ENCODE results near the gene BCAS1. TPM values are rescaled to one million over a fixed set of nuclear protein-coding genes. Genes with fewer than 3 reads are reported as not detected.

BCAS1 gene
- total RNA-seq, 1 experiment from 2014 or later: 1.2 TPM

- CTCF ChIA-PET: interaction anchor here (0.6 to 5.7 kb wide), 6 partner anchors 97 to 145 kb away, joined by 3 to 84 read pairs (median 4); no protein-coding TSS in a partner anchor
- Mint-ChIP-seq H3K9me3 (ENCODE audit: unreplicated experiment) (no peaks in the 10 kb centered on the region), H3K36me3 (ENCODE audit: insufficient read depth, unreplicated experiment) (no peaks in the 10 kb centered on the region), H3K27ac (ENCODE audit: unreplicated experiment) (no peak overlapping the region), H3K4me1 (ENCODE audit: low read depth, unreplicated experiment) (peaks cover 6% of the 10 kb centered on the region), H3K27me3 (ENCODE audit: insufficient read depth, unreplicated experiment) (no peaks in the 10 kb centered on the region), H3K4me3 (ENCODE audit: unreplicated experiment) (no peak overlapping the region)
- H3K4me1 ChIP-seq: no peaks in the 10 kb centered on the region
- DNase-seq: no peak
- no peaks in the 10 kb centered on the region for H3K9me3 ChIP-seq
- intact Hi-C loops (cut with micrococcal nuclease; ENCODE audit: unreplicated experiment): loop anchor here (10.0 kb wide), 1 partner anchor 427 kb away; no protein-coding TSS in a partner anchor
- H3K36me3 ChIP-seq (ENCODE audit: control insufficient read depth, insufficient read depth, low read length): no peaks in the 10 kb centered on the region
- POLR2A ChIA-PET: no interaction called here
- H3K4me3 ChIP-seq (ENCODE audit: low read depth, low read length): no peak overlapping the region
- BruUV-seq (replicated peaks): no TSS peak
- TF ChIP-seq CTCF (IDR thresholded peaks at IDR 0.05; ENCODE audit: insufficient read depth in 1 of 2, low read depth in 1 of 2, low read length in 1 of 2, severe bottlenecking in 1 of 2, unreplicated experiment in 1 of 2): no peak
- no peaks in the 10 kb centered on the region for H3K27me3 ChIP-seq (replicated peaks; ENCODE audit: control insufficient read depth, insufficient read depth, low read length)
Measured at GRCh38 chr20:54098047-54098446, 27.7 kb upstream of the BCAS1 start.

GRCh38 chr20:54097236-54097529 lies 26.8 kb upstream of the BCAS1 start:
- Histone ChIP-seq H3K4me1 (no peaks in the 10 kb centered on the region), H3K9me3 (no peaks in the 10 kb centered on the region), H3K27me3 (replicated peaks; ENCODE audit: control insufficient read depth, insufficient read depth, low read length) (no peaks in the 10 kb centered on the region), H3K36me3 (ENCODE audit: control insufficient read depth, insufficient read depth, low read length) (no peaks in the 10 kb centered on the region), H3K4me3 (ENCODE audit: low read depth, low read length) (no peak overlapping the region)
- POLR2A ChIA-PET: interaction anchor here (1.0 kb wide), 1 partner anchor 111 kb away, joined by 3 read pairs; no protein-coding TSS in a partner anchor
- Mint-ChIP-seq H3K4me3 (ENCODE audit: unreplicated experiment) (no peak overlapping the region), H3K27me3 (ENCODE audit: insufficient read depth, unreplicated experiment) (no peaks in the 10 kb centered on the region), H3K36me3 (ENCODE audit: insufficient read depth, unreplicated experiment) (no peaks in the 10 kb centered on the region), H3K9me3 (ENCODE audit: unreplicated experiment) (no peaks in the 10 kb centered on the region), H3K4me1 (ENCODE audit: low read depth, unreplicated experiment) (peaks cover 6% of the 10 kb centered on the region), H3K27ac (ENCODE audit: unreplicated experiment) (no peak overlapping the region)
- TF ChIP-seq CTCF (IDR thresholded peaks at IDR 0.05; ENCODE audit: insufficient read depth in 1 of 2, low read depth in 1 of 2, low read length in 1 of 2, severe bottlenecking in 1 of 2, unreplicated experiment in 1 of 2): no peak
- intact Hi-C loops (cut with micrococcal nuclease; ENCODE audit: unreplicated experiment): loop anchor here (2.0 to 10.0 kb wide), 2 partner anchors 36 to 428 kb away; no protein-coding TSS in a partner anchor
- no peak for DNase-seq
- CTCF ChIA-PET: interaction anchor here (0.6 to 5.7 kb wide), 10 partner anchors 12 to 127 kb away, joined by 3 to 84 read pairs (median 4); partner anchors contain the start of gene PFDN4
- no TSS peak for BruUV-seq (replicated peaks)

DNA sequence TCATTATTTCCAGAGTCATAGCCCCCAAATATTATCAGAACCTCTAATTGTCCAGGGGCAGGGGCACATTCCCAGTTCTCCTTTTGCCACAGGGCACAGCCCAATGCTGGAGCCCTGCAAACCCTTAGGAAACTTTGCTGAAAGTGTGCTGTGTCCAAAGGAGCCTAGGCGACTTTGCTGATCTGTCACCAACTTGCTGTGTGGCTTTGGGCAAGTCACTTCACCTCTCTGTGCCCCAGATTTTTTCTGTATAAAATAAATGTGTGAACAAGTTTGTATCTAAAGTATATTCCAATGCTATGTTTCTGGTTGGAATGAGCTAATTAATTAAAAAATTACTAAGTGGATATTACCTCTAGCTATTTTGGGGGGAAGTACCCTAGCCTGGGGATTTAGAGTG lies 25.4 kb upstream of the BCAS1 start:
- Mint-ChIP-seq H3K36me3 (ENCODE audit: insufficient read depth, unreplicated experiment) (no peaks in the 10 kb centered on the region), H3K9me3 (ENCODE audit: unreplicated experiment) (no peaks in the 10 kb centered on the region), H3K27me3 (ENCODE audit: insufficient read depth, unreplicated experiment) (no peaks in the 10 kb centered on the region), H3K27ac (ENCODE audit: unreplicated experiment) (no peak overlapping the region), H3K4me3 (ENCODE audit: unreplicated experiment) (no peak overlapping the region), H3K4me1 (ENCODE audit: low read depth, unreplicated experiment) (peaks cover 6% of the 10 kb centered on the region)
- CTCF ChIA-PET: interaction anchor here (1.9 to 5.7 kb wide), 2 partner anchors 104 to 112 kb away, joined by 17 to 84 read pairs; partner anchors contain the start of gene PFDN4
- no peaks in the 10 kb centered on the region for H3K27me3 ChIP-seq (replicated peaks; ENCODE audit: control insufficient read depth, insufficient read depth, low read length)
- intact Hi-C loops (cut with micrococcal nuclease; ENCODE audit: unreplicated experiment): loop anchor here (1.0 to 10.0 kb wide), 4 partner anchors 37 to 553 kb away; no protein-coding TSS in a partner anchor
- no peak for TF ChIP-seq CTCF (IDR thresholded peaks at IDR 0.05; ENCODE audit: insufficient read depth in 1 of 2, low read depth in 1 of 2, low read length in 1 of 2, severe bottlenecking in 1 of 2, unreplicated experiment in 1 of 2)
- H3K4me1 ChIP-seq: no peaks in the 10 kb centered on the region
- no peaks in the 10 kb centered on the region for H3K9me3 ChIP-seq
- BruUV-seq (replicated peaks): no TSS peak
- no peaks in the 10 kb centered on the region for H3K36me3 ChIP-seq (ENCODE audit: control insufficient read depth, insufficient read depth, low read length)
- POLR2A ChIA-PET: no interaction called here
- no peak overlapping the region for H3K4me3 ChIP-seq (ENCODE audit: low read depth, low read length)
- DNase-seq: no peak
